T-helper 1 cell (primary cell): ENCODE results near the gene TEKT2.

Source experiments
- DNase-seq, 5 donors: peaks; one replicate each; pipeline ENCODE4 v3.0.0-alpha.2; 2012 to 2020
- total RNA-seq, 4 donors: gene quantifications; one replicate each; lab custom pipeline; 2026; lab: John Stamatoyannopoulos, UW

Gene TEKT2, protein sequence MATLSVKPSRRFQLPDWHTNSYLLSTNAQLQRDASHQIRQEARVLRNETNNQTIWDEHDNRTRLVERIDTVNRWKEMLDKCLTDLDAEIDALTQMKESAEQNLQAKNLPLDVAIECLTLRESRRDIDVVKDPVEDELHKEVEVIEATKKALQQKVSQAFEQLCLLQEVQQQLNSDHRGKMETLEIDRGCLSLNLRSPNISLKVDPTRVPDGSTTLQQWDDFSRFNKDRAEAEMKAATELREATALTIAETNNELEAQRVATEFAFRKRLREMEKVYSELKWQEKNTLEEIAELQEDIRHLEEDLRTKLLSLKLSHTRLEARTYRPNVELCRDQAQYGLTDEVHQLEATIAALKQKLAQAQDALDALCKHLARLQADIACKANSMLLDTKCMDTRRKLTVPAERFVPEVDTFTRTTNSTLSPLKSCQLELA
- 0.12 to 0.54 (median 0.15) reads per million in 4 donors for total RNA-seq

DNA sequence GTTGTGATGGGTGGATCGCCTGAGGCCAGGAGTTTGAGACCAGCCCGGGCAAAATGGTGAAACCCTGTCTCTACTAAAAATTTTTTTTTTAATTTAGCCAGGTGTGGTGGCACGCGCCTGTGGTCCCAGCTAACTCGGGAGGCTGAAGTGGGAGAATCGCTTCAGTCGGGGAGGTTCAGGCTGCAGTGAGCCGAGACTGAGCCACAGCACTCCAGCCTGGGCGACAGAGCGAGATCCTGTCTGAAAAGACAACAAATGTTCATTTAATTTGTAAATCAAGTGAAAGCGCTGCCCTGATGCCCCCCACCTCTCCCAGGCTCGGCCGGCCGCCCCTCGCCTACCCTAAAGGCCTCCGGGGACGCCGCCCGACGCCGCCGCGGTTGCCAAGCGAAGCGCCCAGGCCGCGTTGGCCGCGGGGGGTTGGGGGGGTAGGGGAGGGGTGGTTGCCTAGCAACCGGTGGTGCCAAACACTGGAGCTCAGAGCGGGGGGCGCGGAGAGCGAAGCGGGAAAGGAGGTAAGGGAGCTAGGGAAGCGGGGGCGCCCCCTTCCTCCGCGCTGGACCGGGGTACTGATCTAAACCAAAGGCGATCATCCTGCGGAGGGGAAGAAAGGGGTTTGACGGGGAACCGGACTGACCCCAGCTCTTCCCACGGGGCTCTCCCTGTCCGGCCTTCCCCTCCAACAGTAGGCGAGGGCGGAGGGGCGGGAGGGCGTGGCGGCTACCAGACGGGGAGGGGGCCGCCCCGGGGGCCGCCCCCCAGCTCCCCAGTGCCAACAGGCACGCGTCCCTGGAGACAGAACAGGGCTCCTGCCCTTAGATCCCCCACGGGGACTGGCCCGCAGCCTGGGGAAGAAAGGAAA is at the start of gene TEKT2:
Gene TEKT2, plus strand, starts transcription at position 460 of the 862 bp plus-strand sequence. CDS start 828 bp downstream, outside the sequence.
- DNase-seq, result no peak

DNA sequence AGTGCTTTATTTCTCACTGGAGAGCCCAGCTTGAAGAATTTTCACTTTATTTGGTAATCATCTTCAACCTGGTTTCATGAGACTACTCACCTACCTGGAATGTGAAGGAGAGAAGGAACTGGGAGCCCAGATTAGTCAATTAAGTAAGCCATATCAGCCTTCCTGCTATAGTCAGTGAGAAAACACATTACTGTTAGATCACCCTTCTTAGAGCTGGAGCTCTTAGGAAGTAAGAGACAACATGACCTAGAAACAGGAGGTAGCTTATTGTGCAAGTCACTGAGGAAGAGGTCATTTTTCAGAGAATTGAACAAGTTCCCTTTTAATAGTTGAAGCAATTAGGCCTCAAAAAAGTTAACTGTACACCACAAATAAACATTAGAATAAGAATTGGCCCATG is 49.2 kb upstream of the TEKT2 start:
- no peak for DNase-seq

DNA sequence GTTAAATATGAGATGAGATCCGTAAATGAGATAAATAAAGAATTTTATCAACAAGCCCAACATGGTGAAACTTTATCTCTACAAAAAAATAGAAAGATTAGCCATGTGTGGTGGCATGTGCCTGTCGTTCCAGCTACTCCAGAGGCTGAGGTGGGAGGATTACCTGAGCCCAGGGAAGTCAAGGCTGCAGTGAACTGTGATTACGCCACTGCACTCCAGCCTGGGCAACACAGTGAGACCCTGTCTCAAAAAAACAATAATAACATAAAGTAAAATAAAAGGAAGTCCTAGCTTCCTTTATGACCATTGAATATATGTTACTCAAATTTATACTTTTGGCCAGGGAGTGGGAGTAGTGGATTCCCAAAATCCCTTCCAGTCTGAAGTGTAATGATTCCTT is 48.7 kb upstream of the TEKT2 start:
- no peak for DNase-seq

DNA sequence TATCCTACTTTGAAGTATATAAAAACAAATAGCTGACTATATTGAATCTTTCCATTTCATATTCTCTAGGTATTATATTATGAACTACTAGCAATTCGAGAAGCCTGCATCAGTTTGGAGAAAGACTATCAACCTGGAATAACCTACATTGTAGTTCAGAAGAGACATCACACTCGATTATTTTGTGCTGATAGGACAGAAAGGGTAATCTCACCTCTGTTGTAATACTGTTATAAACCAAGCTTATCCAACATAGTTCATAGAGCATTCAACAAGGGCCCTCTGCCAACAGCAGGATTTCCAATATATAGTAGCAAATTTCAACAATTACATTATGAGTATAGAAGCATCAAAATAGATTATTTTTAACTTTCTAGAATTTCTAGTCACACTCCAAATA is 43.7 kb upstream of the TEKT2 start:
- DNase-seq, result no peak

DNA sequence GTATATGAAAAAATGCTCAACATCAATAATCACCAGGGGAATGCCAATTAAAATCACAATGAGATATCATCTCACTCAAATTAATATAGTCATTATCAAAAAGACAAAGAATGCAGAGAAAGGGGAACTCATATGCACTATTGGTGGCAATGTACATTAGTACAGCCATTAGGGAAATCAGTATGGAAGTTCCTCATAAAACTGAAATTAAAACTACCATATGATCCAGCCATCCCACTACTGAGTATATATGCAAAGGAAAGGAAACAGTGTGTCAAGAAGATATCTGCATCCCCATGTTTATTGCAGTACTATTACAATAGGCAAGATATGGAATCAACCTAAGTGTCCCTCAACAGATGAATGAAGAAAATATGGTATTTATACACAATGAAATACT is 32.1 kb upstream of the TEKT2 start:
- no peak for DNase-seq

DNA sequence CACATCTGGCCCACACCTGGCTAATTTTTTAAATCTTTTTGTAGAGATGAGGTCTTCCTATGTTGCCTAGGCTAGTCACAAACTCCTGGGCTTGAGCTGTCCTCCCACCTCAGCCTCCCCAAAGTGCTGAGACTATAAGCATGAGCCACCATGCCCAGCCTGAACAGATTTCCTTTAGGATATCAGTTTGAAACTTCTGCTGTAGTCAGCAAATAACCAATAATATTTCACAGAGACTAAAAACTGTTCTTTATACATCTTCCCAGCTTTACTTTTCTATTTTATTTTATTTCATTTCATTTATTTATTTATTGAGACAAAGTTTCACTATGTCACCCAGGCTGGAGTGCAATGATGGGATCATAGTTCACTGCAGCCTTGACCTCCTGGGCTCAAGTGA is 29.9 kb upstream of the TEKT2 start:
- no peak for DNase-seq

DNA sequence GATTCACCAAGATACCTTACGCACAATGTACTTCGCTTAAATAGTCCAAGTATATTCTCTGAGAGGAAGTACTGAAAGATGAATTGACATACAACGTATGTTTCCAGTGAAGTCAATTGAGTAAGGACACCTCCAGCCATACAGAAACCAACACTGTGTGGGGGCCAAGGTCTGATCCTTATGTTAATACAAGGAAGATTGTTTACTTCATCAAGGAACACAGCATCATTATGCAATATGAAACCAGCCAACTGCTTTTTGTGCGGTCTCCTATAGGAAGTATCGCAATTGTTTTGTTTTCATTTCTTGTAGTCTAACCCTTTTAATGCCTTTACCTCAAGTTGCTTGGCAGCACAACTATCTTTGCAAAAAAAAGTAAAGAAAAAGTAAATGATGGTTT is 28.2 kb upstream of the TEKT2 start:
- no peak for DNase-seq

DNA sequence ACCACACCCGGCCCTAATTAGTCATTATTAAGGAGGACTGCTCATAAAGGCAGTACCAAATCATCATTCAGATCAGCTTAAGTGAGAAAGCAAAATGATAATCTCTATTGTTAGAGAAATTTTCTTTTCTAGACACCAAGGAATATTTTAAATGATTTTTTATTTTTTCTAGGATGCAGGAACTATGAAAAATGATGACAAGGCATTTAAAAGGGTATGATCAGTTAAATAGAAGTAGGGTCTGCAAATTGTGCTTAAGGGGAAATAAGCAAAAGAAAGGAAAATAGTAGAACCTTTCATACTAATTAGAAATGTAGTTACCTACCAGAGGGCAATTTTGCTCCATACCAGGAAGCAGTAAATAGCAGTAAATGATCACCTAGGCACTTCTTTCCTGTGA is 21.6 kb upstream of the TEKT2 start:
- DNase-seq, result no peak

DNA sequence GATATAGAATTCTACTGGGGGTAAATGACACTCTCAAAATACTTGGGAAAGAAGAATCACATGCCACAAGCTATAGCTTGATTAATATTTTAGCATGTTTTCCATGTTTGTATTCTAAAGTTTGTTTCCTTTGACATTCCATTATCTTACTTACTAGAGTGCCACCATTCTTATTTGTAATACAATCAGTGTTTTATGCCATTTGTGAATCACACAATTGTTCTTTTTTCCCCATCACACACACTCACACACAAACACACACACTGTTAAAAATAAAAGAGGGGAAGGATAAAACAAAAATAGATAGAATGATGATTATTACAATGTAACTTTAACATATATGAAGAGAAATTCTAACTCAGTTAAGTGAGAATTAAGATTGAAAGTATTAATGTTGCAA is 16.0 kb upstream of the TEKT2 start:
- no peak for DNase-seq

DNA sequence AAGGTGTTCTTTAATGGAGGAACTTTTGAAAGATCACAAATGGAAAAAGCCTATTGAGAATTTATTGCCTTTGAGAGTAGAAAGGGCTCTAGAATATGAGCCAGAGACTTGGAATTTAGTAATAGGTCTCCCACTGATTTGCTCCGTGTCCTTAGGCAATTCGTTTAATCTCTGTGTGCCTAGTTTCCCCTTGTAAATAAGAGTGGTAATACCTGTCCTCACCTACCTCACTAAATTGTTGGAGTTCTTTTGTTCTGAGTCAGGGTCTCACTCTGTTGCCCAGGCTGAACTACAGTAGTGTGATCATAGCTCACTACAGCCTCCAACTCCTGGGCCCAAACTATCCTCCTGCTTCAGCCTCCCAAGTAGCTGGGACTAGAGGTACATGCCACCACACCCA is 15.0 kb upstream of the TEKT2 start:
- DNase-seq, result no peak

DNA sequence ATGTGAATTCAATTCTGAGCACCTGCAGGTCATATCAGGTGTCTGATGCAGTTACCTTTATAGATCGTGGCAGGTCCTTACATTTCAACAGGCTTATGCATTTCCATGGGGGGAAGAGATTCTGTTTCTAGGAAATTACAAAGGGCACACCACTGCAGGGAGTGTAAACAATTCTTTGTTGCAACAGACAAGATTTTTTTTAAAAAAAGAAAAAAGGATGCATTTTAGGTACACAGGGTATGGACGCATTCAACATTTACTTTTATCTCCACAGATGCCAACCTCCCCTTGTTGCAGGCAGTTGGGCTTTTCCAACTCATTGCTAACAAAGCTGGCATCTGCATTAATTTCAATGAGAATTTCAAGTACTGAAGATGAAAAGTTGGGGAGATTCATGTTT is 13.5 kb upstream of the TEKT2 start:
- DNase-seq, result no peak

DNA sequence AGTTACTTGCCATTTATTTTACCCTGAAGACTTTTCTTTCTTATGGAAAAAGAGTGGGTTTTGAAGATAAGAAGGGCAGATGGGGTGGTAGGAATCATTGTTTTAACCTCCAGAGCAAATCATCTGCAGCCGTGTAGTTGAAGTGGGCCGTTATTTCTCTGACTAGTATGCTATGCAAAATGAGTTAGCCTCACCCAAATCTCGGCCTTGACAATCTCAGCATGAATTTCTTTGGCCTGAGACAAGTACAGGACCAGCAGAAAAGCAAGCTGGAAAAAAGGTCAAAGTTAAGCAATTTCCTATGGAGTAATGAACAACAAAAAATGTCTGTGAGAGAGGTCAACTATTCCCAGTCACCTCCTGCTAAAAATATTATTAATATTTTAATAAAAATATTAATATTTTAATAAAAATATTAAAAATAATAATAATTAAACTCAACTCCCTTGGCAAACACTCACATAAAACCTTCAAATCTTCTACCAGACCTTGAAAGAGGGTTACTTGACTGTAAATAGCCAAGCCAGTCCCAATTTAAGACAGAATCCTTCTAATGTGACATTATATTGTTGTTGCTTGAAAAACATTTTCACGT is 6.8 kb upstream of the TEKT2 start:
- no peak for DNase-seq

DNA sequence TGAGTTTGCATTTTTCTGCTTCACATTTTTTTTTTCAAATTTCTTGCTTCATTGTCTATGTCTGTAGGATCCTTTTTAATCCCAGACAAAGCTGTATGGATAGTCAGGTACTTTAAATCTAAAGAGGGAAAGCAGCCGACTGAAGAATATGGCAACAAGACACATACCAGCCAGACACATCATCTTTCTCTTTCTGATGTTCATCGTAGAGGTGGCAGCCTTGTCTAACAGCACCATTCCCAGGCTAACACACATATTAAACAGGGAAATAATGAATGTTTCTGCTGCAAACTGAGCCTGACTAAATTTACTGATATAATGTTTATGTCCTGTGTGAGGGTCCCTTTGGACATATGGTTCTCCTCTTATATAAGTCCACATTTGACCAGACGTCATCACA is 3.7 kb upstream of the TEKT2 start:
- DNase-seq, result no peak

DNA sequence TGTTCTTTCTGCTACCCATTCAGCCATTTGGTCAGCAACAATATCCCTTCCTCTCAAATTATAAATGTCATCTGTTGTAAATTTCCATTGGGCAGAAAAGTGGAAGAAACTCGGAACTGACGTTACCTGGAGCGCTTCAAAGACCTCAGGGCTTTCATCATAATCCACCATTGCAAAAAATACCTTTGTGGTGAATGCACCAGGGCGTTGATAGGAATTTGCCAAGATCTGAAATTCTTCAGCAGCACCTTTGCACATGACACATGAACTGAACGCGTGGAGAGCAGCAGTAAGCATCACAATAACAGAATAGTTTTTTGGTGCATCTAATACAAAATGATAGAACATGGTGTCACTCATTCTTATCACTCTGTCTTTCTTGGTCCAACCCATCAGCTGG is 3.1 kb upstream of the TEKT2 start:
- DNase-seq, result no peak

DNA sequence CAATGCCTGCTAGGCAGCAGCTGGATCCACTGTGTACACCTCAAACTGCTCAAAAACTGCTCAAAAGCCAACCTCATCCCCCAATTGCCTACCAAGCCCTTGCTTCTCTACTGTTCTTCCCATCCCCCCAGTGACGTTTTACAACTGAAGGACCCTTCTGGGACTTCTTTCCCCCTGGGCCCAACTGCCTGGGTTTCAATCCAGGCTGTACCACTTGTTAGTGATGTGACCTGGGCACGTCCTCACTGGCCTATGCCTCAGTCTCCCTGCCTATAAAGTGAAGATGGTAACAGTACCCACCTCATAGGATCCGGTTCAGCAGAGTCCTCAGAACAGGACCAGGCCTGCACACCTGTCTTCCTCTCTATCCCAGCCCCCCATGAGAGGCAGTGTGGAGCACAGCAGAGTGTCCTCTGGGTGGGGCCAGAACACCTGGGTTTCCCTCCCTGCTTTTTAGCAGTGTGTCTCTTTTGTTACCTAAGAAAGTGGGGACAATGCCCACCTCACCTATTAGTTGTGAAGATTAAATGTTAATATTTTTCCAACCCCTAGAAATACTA is 1.9 kb upstream of the TEKT2 start:
- no peak for DNase-seq

DNA sequence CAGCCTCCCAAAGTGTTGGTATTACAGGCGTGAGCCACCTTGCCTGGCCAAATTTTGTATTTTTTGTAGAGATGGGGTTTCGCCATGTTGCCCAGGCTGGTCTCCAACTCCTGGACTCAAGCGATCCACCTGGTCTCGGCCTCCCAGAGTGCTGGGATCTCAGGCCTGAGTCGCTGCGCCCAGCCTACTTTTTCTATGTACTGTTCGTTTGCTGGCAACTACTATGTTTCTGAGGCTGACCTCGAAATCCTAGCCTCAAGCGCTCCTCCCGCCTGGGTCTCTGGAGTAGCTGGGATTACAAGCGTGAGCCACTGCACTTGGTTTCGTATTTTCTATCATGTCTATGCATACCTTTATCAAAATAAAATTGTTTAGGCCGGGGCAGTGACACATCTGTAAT is 675 bp upstream of the TEKT2 start:
- DNase-seq, result no peak

DNA sequence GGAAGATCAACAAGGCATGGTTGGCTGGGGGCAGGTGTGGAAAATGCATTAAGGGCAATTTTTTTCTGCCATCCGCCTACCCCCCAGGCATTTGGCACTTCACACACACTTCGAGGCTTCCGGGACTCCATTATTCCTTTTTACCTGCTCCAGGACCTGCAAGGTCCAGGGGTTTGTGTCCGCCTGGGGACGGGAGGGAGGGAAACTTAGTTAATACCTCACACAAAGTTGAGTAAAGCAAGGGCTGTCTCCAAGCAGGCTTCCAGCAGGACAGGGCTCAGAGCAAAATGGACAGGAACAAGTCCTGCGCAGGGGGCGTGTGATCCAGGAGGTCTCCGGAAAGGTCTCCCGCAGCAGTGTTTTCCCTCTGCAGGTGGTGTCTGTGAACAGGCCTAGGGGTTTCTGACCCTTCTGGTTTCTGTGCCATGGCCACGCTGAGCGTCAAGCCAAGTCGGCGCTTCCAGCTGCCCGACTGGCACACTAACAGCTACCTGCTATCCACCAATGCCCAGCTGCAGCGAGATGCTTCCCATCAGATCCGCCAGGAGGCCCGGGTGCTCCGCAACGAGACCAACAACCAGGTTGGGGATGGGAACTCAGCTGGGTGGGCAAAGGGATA is 712 bp downstream of the TEKT2 start:
- no peak for DNase-seq

DNA sequence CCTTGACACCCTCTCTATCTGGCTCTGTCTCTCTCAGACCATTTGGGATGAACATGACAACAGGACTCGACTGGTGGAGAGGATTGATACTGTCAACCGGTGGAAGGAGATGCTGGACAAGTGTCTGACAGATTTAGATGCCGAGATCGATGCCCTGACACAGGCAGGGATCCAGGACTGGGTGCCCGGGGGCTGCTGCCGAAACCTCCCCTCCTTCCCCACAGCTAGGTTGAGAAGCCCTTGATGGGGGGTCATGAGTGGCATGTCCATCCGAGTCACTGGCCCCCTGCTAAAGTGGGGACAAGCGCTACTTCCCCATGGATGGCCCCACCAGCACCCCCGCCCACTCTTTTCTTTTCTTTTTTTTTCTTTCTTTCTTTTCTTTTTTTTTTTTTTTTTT is 1.2 kb downstream of the TEKT2 start:
- no peak for DNase-seq

DNA sequence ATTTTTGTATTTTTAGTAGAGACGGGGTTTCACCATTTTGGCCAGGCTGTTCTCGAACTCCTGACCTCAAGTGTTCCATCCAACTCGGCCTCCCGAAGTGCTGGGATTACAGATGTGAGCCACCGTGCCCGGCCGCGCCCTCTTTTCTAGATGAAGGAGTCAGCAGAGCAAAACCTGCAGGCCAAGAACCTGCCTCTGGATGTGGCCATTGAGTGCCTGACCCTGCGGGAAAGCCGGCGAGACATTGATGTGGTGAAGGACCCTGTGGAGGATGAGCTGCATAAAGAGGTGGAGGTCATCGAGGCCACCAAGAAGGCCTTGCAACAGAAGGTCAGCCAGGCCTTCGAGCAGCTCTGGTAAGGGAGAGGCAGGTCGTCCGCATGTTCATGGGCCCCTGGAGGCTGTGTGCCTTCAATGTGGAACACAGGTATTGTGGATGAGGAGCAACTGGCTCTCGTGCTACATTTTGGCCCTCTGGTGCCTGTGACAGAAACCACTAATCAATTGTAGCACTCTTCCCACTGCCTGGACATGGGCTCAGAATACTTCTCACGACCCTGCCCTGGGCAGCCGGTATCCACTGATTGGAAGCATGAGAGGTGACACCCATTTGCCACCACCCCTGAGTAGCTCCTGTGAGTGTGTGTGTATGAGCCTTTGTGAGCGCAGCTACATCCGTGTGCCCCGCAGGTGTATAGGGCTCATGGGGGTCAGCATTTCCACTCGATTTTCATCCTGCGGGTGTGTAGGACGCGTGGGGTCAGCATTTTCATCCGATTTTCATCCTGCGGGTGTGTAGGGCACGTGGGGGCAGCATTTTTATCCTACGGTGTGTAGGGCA is 2.0 kb downstream of the TEKT2 start:
- no peak for DNase-seq

DNA sequence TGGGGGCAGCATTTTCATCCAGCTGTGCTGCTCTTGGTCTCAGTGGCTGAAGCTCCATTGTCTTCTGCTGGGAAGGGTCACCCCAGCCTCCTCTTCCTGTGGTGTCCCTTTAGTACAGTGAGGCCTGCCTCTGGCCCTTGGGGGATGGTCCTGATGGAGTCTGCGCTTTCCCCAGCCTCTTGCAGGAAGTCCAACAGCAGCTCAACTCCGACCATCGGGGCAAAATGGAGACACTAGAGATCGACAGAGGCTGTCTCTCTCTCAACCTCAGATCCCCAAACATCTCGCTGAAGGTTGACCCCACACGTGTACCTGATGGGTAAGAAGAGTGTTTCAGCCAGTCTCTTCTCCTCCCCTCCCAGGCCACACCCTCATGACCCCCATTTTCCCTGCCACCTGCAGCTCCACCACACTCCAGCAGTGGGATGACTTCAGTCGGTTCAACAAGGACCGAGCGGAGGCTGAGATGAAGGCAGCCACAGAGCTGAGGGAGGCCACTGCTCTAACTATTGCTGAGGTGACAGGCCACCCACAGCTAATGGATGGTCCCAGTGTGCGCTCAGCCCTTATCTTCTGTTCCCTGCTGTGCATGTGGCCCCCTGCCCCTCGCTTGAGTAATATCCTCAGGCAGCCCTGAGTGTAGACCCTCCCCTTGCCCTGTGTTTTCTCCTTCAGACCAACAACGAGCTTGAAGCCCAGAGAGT is 2.8 kb downstream of the TEKT2 start:
- no peak for DNase-seq
